ENCODE results near the gene SRSF6.

DNA sequence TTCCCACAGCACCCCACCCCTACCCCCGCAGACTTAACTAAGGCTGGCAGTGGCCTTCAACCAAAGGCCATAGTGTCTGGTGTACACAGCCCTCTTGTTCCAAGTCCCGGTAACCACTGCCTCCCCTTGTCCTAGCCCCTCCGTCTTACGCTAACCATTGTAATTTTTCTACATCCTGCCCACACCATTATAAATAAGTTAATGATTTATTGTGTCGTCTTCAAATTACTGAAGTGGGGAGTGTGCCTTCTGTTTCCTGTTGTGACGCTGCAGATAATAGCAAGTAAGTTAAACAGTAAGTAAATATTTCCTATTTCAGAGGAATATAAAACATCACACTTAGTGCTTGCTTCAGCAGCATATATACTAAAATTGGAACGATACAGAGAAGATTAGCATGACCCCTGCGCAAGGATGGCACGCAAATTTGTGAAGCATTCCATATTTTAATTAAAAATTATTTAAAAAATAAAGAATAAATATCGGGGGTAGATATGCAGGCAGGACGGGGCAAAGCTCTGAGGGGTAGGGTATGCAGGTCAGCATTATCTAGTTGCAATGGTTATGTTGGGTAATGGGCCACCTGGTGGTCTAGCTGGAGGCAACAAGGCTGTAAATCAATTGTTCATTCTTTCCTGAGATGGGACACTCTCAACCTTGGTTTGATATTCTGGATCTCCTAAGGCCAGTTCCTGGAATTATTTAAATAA is 15.1 kb downstream of the SRSF6 start:
- TF ChIP-seq EZH2 (IDR thresholded peaks at IDR 0.05; ENCODE audit: low read length): no peak
- TF ChIP-seq, protein P1, sequence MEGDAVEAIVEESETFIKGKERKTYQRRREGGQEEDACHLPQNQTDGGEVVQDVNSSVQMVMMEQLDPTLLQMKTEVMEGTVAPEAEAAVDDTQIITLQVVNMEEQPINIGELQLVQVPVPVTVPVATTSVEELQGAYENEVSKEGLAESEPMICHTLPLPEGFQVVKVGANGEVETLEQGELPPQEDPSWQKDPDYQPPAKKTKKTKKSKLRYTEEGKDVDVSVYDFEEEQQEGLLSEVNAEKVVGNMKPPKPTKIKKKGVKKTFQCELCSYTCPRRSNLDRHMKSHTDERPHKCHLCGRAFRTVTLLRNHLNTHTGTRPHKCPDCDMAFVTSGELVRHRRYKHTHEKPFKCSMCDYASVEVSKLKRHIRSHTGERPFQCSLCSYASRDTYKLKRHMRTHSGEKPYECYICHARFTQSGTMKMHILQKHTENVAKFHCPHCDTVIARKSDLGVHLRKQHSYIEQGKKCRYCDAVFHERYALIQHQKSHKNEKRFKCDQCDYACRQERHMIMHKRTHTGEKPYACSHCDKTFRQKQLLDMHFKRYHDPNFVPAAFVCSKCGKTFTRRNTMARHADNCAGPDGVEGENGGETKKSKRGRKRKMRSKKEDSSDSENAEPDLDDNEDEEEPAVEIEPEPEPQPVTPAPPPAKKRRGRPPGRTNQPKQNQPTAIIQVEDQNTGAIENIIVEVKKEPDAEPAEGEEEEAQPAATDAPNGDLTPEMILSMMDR (optimal IDR thresholded peaks at IDR 0.05 in 1 of 3, IDR thresholded peaks at IDR 0.05 in 1 of 3, conservative IDR thresholded peaks at IDR 0.05 in 1 of 3; ENCODE audit: extremely low read depth in 1 of 3, insufficient read depth in 2 of 3, low read length in 3 of 3): no peak
